8988T (cell line): ENCODE data around the gene NANOGP8.

ENCODE experiments used
- DNase-seq: peaks from one replicate; pipeline ENCODE4 v3.0.0; 2011

The NANOGP8 gene

GRCh38 chr15:35058534-35059054 is 26.5 kb downstream of the NANOGP8 start:
- DNase-seq = no peak

- no peak for DNase-seq
Measured at GRCh38 chr15:35055416-35056105, 29.5 kb downstream of the NANOGP8 start.

- DNase-seq = no peak
Measured at GRCh38 chr15:35054380-35054779, 30.7 kb downstream of the NANOGP8 start.

- DNase-seq = no peak
Measured at GRCh38 chr15:35047996-35048395, 37.1 kb downstream of the NANOGP8 start.

GRCh38 chr15:35047528-35047927 is 37.6 kb downstream of the NANOGP8 start:
- no peak for DNase-seq

GRCh38 chr15:35043373-35044095 is 41.6 kb downstream of the NANOGP8 start:
- DNase-seq = no peak

GRCh38 chr15:35040339-35041255 is 44.5 kb downstream of the NANOGP8 start:
- DNase-seq = no peak

- DNase-seq = no peak
Measured at GRCh38 chr15:35038626-35039451, 46.3 kb downstream of the NANOGP8 start.
